Ovary (tissue), 3 donors: ENCODE results near the gene SERPINB2.

Source experiments
- CTCF ChIP-seq, 3 donors: fragments of 450-650 bp in 2 of 3; fragments of 200-600 bp in 1 of 3; IDR thresholded peaks; one replicate each; pipeline versions ENCODE4 v1.5.1 to v1.8.0; 2016 to 2022; ENCODE audit warnings: antibody characterized with exemption in 3 of 3, mild to moderate bottlenecking in 1 of 3
- EP300 ChIP-seq: sonication (generic); formaldehyde crosslinking; IDR thresholded peaks from one replicate; pipeline ENCODE4 v1.6.1; 2017; ENCODE audit warnings: antibody characterized with exemption
- POLR2A ChIP-seq: fragments of 450-650 bp; IDR thresholded peaks from one replicate; pipeline ENCODE4 v1.6.1; 2017; ENCODE audit warnings: antibody characterized with exemption, mild to moderate bottlenecking, moderate library complexity
- donor health status: DM: no; HTN: no; CAD: no.

GRCh38 chr18:63878343-63878742, 9.2 kb upstream of the SERPINB2 start:
- TF ChIP-seq POLR2A, result no peak
- TF ChIP-seq CTCF (IDR thresholded peaks at IDR 0.05), result no peak
- TF ChIP-seq EP300, result no peak
